Measurements from ENCODE around the gene RNF183. TPM values are rescaled to one million over a fixed set of nuclear protein-coding genes. Genes with fewer than 3 reads are reported as not detected.

The RNF183 gene, protein sequence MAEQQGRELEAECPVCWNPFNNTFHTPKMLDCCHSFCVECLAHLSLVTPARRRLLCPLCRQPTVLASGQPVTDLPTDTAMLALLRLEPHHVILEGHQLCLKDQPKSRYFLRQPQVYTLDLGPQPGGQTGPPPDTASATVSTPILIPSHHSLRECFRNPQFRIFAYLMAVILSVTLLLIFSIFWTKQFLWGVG
- not detected in 2 replicates for total RNA-seq

DNA sequence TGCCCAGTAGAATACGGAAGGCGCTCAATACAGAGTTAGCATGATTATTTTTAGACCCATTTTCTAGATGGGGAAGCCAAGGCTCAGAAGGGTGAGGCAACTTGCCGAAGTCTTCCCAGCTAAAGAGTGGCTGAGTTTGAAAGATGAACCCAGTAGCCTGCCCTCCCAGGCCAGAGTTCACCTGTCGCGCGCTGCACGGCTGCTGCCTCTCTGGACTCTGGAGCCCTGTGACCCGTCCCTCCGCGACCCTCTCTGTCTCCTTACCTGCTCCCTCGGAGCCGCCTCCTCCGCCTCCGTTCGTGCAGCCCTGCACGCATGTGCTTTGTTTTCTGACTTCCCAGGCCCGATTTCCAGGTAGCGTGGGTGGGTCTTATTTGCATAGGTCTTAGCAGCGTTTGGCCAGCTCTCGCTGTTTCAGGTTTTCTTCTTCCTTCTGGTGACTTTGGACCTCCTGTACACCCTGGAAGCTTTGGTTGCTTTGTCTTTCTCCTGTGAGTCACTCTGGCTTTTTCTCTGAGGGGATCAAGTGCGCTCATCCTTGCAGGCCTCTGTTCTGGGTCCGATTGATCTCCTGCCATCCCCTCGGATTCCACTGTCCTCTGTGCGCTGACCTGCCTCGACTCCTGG lies at the start of gene RNF183:
Gene RNF183 (minus strand): TSS at position 585 of the 627 bp plus-strand sequence. CDS start 5,192 bp downstream, outside the sequence.

DNA sequence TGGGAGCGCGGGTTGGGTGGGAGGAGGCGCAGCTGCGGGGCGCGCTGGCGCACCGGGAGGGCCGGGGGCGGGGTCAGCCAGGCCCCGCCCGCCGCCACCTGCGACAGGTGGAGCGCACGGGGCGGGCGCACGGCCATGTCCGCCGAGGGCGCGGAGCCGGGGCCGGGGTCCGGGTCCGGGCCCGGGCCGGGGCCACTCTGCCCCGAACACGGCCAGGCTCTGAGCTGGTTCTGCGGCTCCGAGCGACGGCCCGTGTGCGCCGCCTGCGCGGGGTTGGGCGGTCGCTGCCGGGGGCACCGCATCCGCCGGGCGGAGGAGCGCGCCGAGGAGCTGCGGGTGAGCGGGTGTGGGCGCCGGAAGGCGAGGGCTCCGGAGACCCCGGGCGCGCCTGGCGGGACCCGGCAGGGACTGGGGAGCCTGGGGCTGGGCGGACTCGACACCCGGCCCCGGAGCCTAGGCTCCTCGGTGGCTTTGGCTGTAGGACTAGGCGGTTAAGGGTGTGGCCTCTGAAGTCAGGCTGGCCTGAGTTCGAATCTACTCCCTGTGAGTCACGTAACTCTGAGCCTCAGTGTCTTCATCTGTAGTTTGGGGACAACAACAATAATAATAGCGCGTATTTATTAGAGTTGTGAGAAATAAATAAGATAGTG lies 46.4 kb upstream of the RNF183 start, which contains the start of gene BSPRY:
Gene BSPRY (plus strand): TSS at position 97 of the 650 bp plus-strand sequence. CDS start 39 bp downstream, at position 136.

DNA sequence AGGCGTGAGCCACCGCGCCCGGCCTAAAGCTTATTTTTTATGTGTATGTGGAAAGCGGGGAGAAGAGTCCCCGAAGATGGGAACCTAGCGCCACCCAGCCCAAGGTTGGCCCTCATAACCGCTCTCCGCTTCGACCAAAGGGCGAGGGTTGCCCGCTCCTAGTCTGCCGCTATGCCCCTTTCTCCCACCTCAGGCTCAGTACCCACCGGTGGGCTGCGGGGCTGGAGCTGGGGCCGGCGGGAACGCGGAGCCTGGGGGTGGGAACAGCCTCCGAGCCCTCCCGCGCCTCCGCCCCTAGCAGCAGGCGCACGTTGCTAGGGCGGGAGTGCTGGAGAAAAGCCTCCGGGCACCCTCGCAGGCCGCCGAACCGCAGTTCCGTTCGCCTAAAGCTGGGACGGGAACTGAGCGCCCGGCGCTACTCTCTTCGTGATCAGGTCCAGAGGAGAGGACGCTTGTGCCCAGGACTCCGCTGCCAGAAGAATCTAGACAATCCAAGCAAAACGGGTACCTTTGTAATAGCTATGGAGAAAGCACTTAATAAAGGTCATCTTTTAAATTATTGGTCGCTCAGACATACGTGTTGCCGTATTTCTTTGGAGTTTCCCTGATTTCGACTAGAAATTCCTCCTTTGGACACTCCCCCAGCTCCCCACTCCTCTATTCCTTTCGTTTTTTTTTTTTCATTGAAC lies 37.0 kb upstream of the RNF183 start, which contains the start of gene WDR31:
Gene WDR31 (minus strand): TSS at position 265 of the 689 bp plus-strand sequence. CDS start 8,253 bp downstream, outside the sequence.

DNA sequence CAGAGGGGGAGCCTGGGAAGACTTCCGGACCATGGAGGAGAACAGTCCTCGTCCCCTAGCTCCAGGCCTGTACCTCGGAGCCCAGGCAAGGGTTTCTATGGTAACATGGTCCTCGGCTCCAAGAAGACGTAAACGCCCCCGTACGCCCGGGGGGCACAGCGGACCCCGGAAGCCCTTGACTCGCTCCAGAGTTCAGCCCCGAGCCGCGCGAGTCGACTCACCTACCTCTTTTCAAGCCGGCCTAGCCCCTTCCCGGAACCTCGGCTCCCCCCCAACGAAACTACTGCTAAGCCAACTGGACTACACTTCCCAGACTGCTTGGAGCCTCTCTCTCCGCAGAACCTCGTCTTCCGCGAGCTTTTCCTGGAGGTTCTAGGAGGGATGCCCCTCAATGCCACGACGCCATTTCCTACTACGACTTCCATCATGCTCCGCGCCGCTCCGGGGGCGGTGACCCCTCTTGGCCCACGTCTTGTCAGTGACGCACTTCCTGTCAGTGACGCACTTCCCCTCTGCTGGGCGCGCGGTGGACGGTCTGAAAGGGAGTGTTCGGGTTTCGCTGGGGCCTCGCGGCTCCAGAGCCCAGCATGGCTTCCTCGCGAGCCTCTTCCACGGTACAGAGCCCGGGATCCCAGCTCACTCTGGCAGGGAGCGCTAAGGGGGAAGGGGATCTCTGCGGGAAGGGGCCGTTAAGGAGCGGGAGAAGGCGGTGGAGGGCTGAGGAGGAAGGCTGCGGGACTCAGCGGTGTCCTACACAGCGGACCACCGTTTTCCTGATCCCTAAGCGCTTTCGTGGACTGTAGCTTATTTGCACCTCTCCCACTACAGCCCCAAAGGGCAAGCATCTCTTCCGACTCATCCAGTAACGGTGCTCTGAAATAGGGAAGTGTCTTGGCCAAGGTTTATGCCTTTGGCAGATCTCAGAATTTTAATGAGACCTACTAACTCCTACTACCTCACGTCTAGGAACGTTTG lies 27.7 kb downstream of the RNF183 start, which contains the start of the genes CDC26 and PRPF4:
Gene CDC26 (minus strand): TSS at position 416 of the 975 bp plus-strand sequence. CDS start 3,065 bp downstream, outside the sequence.
Gene PRPF4 (plus strand): TSS at position 502 of the 975 bp plus-strand sequence. CDS start 86 bp downstream, at position 588.

Other genes starting within 250 kb of the RNF183 start
- 0.63 and 1.4 TPM in 2 replicates for gene ZFP37, start 246.7 kb downstream of the RNF183 start, total RNA-seq
- gene SLC31A2, start 152.4 kb downstream of the RNF183 start, total RNA-seq, result 4.3 and 5.0 TPM in 2 replicates
- gene FKBP15, start 82.1 kb downstream of the RNF183 start, total RNA-seq, result 15.6 and 19.1 TPM in 2 replicates
- gene SLC31A1, start 81.8 kb downstream of the RNF183 start, total RNA-seq, result 12.0 and 16.8 TPM in 2 replicates
- gene CDC26, start 27.8 kb downstream of the RNF183 start, total RNA-seq, result 45.0 and 53.3 TPM in 2 replicates
- 26.6 and 27.1 TPM in 2 replicates for gene PRPF4, start 27.7 kb downstream of the RNF183 start, total RNA-seq
- 0.54 and 0.75 TPM in 2 replicates for gene WDR31, start 36.9 kb upstream of the RNF183 start, total RNA-seq
- not detected in 2 replicates for gene BSPRY, start 46.2 kb upstream of the RNF183 start, total RNA-seq
- 4.9 TPM in 2 replicates for gene HDHD3, start 73.6 kb upstream of the RNF183 start, total RNA-seq
- 14.1 and 21.0 TPM in 2 replicates for gene ALAD, start 97.9 kb upstream of the RNF183 start, total RNA-seq
- 40.4 and 55.8 TPM in 2 replicates for gene POLE3, start 107.3 kb upstream of the RNF183 start, total RNA-seq
- 0.09 and 0.36 TPM in 2 replicates for gene C9orf43, start 107.4 kb upstream of the RNF183 start, total RNA-seq
- gene RGS3, start 160.4 kb upstream of the RNF183 start, total RNA-seq, result 299 and 327 TPM in 2 replicates